ENCODE measurements around the gene R3HDM1.
"Not testable (repeated sequence)": the region's sequence is repeated elsewhere in the genome, so short reads cannot be mapped to it uniquely, and the experiment has no call there.

Gene R3HDM1

GRCh38 chr2:135531231-135532197 is at the start of gene R3HDM1:
R3HDM1 (plus strand) TSS chr2:135531484; CDS start chr2:135604846, 73,362 bp downstream.
- peak; percentile 97 for DNase-seq

DNA sequence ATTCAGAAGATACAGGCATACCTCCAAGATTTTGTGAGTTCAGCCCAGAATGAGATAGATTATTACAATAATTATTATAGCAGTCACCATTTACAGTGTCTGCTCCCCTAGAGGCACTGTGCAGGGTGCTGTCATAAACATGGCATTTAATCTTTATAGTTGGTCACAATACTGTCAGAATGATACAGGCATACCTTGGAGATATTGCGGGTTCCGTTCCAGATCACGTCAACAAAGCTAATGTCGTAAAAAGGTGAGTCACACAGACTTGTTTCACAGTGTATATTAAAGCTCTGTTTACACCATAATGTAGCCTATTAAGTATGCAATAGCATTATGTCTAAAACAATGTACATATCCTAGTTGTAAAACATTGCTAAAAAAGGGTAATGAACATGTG is 45.8 kb upstream of the R3HDM1 start:
- no peak for DNase-seq

- DNase-seq = no peak
Measured at GRCh38 chr2:135490376-135490775, 40.9 kb upstream of the R3HDM1 start.

GRCh38 chr2:135494503-135494902 is 36.8 kb upstream of the R3HDM1 start:
- DNase-seq = no peak

DNA sequence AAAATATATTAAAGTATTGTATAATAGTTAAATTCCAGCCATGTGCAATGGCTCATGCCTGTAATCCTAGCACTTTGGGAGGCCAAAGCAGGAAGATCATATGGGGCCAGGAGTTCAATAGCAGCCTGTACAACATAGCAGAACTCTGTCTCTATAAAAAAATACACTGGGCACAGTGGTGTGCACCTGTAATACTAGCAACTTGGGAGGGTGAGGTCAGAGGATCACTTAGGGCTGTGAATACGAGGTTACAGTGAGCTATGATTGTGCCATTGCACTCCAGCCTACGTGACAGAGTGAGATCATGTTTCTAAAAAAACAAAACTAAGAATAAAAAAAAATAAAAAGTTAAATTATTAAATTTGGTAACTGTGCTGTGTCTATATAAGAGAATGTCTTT is 36.4 kb upstream of the R3HDM1 start:
- DNase-seq = no peak

GRCh38 chr2:135498588-135498987 is 32.7 kb upstream of the R3HDM1 start:
- not testable (repeated sequence) for DNase-seq

DNA sequence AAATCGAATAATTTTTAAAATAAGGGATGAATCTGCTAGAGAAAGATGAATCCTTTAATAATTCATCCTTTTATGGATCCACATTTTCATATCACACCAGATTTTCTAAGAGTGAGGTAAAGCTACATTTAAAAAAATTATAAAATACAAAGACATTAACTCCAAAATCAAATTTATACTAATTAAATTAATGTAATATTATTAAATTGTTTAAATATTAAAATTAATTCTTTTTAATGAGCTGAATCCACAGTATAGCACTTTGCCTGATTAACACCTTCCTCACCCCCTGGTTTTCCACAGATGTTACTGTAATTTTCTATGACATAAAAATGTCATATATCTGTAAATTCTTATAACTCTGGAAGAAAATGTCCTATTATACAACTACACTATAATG is 26.5 kb upstream of the R3HDM1 start:
- DNase-seq = no peak

- DNase-seq = no peak
Measured at GRCh38 chr2:135510577-135510976, 20.7 kb upstream of the R3HDM1 start.

- DNase-seq = no peak
Measured at GRCh38 chr2:135512099-135512498, 19.2 kb upstream of the R3HDM1 start.

DNA sequence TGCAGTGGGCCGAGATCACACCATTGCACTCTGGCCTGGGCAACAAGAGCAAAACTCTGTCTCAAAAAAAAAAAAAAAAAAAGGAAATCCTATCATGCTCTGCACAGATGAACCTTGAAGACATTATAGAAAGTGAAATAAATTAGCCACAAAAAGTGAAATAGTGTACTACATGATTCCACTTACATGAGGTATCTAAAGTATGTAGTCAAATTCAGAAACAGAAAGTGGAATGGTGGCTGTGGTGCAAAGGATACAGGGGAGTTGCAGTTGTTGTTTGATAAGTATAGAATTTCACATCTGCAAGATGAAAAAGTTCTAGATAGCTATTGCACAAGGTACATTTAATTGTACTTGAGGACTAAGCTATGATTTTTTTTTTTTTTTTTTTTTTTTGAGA is 5.5 kb upstream of the R3HDM1 start:
- DNase-seq = no peak

- DNase-seq = no peak
Measured at GRCh38 chr2:135528006-135528405, 3.3 kb upstream of the R3HDM1 start.

GRCh38 chr2:135530313-135531230 is 712 bp upstream of the R3HDM1 start, which contains the start of gene ZRANB3:
ZRANB3 (minus strand) TSS chr2:135531218.
- peak; percentile 95 for DNase-seq

DNA sequence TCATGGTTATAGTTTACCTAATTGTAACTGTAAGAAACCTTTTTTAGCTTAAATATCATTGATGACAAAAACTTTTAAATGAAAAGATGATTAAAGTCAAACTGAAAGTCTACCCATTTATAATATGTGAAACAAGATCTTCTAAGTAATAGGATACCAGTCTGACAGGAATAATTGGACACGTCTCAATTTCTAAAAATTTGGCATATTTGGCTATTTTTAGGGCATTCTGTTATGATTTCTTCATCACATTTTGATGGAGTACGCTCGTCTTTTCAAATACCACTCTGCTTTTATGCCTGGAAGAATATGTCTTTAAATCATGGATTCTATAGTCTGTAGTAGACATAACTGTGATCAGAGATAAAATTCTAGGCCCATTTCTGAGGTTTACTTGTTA is 1.3 kb downstream of the R3HDM1 start:
- DNase-seq = no peak

DNA sequence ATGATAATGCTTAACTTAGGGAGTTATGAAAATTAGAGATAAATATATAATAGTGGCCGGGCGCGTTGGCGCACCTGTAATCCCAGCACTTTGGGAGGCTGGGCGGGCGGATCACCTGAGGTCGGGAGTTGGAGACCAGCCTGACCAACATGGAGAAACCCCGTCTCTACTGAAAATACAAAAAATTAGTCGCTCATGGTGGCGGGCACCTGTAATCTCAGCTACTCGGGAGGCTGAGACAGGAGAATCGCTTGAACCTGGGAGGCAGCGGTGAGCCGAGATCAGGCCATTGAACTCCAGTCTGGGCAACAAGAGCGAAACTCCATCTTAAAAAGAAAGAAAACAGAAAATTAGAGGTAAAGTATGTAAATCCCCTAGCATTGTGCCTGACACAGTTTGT is 2.3 kb downstream of the R3HDM1 start:
- DNase-seq = not testable (repeated sequence)

GRCh38 chr2:135546436-135546835 is 15.2 kb downstream of the R3HDM1 start:
- DNase-seq = no peak

DNA sequence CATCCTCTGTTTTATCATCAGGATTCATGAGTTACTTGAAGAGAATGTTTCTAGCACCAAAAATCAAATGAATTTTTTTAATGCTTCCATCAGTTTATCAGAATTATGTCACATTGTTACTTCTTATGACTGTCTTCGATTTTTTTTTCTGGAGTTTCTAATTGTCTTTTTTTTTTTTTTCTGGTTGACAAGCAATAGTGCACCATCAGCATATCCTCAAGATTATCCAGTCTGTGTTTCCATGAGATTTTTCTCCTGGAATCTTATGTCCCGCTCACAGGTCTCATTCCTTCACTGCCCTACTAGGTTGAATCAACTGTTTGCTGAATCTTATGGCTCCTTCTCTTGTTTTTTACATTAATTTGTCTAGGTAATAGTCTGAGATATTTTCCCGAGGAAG is 16.0 kb downstream of the R3HDM1 start:
- DNase-seq = no peak

- no peak for DNase-seq
Measured at GRCh38 chr2:135551356-135551755, 20.1 kb downstream of the R3HDM1 start.

GRCh38 chr2:135552887-135553286 is 21.6 kb downstream of the R3HDM1 start:
- DNase-seq = no peak

GRCh38 chr2:135555311-135555710 is 24.0 kb downstream of the R3HDM1 start:
- no peak for DNase-seq

- DNase-seq = no peak
Measured at GRCh38 chr2:135557530-135557929, 26.2 kb downstream of the R3HDM1 start.

DNA sequence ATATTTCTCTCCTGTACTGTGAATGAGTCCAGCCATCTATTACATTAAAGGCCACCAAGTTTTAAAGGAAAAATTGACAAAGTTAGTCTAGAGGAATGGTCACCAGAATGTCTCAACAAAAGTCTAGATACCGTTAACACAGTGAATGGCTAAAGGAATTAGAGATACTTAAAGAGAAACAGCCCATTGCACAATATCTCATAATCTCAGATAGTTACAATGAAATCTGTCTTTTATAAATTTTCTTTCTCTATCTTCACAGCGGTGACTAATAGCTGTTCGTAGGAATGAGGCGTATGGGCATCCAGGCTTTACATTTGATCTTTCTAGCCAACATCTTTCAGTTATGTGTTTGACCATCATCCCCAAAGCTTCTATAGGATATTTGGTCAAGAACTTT is 30.6 kb downstream of the R3HDM1 start:
- DNase-seq = no peak

- no peak for DNase-seq
Measured at GRCh38 chr2:135563793-135564192, 32.5 kb downstream of the R3HDM1 start.

- no peak for DNase-seq
Measured at GRCh38 chr2:135570884-135571283, 39.6 kb downstream of the R3HDM1 start.

DNA sequence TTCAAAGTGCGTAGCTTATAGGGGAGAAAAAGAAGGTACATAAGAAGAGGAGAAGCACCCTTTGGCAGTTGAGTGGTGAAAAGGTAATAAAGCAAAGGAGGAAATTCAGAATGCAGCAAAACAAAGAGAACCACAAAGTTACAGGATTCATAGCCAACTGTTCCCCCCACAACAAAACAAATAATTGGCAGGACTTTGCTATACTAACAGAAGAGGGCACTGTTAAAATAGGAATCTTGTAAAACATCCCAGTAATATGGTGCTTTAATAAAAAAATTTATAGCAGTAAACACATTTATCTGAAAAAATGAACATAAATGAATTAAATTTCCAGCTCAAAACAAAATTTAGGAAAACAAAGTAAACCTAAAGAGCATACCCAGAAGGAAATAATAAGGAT is 42.3 kb downstream of the R3HDM1 start:
- DNase-seq = no peak
